Femur (tissue), 1 donor: ENCODE results near the gene SRSF4.

ENCODE experiments used
- DNase-seq: peaks from one replicate; pipeline ENCODE4 v3.0.0-alpha.2; 2017

The SRSF4 gene

GRCh38 chr1:29200906-29201594 lies 19.4 kb upstream of the SRSF4 start:
- DNase-seq: no peak

GRCh38 chr1:29197993-29198392 lies 16.3 kb upstream of the SRSF4 start:
- DNase-seq: no peak

DNA sequence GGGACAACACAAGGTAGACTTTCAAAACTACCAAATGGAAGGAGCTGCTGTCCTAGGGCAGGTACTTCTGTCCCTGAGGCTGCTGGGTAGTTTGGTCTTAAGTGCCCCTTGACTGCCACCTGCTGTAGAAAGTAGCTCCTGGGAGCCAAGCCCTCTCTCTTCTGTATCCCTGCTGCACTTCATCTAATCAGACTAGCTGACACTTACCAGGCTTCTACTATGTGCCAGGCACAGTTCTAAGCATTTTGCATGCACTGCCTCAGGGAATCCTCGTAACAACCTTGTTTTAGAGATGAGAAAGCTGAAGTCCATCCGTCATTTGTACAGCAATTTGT lies 15.9 kb upstream of the SRSF4 start:
- DNase-seq: no peak

- no peak for DNase-seq
These were observed 15.3 kb upstream of the SRSF4 start for GRCh38 chr1:29196863-29197589.

GRCh38 chr1:29195881-29196291 lies 14.2 kb upstream of the SRSF4 start:
- DNase-seq: no peak

DNA sequence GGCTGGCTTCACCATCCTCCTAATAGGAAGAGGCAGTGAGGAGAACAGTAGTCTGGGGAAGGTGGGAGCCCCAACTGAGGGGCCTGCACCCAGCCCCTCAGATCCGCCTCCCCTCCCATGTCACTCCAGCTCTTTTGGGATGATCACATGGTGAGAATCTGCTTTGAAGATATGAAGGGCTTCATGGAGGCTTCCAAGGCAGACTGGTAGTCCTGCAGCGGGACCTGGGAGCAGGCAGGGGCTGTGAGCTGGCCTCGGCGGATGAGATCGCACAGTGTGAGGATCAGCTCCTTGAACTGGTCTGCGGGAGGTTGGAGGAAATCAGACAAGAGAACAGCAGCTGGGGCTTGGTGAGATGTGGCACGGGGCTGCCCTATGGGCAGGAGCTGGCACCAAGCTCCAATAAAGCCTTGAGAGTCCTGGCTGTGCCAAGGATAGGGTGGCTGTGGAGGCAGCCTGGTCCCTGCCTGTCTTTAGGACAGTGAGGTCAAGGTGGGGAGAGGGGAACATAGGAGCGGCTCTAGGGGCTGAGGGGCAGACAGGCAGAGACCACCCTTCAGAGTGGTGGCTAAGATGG lies 12.3 kb upstream of the SRSF4 start:
- no peak for DNase-seq

DNA sequence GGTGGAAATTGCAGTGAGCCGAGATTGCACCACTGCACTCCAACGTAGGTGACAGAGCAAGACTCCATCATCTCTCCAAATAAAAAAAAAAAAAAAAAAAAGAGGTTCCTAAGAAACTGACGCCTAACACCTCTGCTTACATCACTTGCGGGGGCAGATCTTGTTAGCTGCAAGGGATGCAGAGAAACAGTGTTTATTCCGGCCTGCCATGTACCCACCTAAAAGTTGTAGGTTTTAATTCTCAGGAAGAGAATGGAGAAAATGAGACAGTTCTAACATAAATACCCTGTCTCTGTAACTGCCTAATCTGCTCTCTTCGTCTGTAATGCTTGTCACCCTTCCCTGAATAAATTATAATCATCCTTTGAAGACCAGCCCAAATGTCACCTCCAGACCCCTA lies 9.0 kb upstream of the SRSF4 start:
- no peak for DNase-seq

GRCh38 chr1:29186707-29187106 lies 5.0 kb upstream of the SRSF4 start:
- no peak for DNase-seq

GRCh38 chr1:29186252-29186651 lies 4.6 kb upstream of the SRSF4 start:
- DNase-seq: no peak

DNA sequence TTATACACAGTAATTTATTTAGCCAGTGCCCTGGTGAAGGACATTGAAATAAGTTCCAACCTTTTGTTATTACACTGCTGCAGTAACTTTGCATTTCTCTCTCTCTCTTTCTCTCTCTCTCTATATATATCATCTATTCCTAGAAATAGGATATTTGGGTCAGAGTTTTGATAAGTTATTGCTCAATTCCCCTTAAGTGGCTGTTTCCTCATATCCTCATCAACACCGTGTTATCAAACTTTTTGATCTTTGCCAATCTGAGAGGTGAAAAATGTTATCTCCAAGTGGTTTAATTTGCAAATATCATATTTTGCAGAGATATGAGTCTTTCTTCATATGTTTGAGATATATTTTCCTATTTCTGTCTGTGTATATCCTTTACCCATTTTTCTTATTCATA lies 1.6 kb upstream of the SRSF4 start:
- DNase-seq: no peak

- DNase-seq: no peak
These were observed 945 bp downstream of the SRSF4 start for GRCh38 chr1:29180497-29181412.

DNA sequence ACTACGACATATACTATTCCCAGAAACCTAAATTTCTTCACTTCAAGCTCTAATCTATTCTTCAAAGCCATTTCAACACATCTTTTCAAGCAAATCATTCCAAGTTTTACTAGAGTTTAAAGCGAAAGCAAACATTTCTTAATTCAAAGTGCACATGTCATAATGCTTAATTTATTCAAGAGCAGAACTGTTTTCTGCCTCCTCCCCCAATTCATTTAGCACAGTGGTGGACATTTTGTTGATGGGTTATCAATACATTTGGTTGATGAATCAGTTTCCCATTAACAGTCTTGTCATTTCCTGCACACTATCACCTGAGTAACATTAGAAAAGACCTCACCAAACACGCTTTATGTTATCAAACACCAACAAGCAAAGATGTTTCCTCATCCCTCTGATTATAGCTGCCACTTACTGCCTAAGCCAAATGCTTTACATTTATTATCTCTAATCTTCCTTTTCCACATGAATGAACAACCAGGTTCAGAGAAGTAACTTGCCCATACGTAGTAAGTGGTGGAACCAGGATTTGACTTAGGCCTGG lies 2.0 kb downstream of the SRSF4 start:
- no peak for DNase-seq

- DNase-seq: no peak
These were observed 4.5 kb downstream of the SRSF4 start for GRCh38 chr1:29177022-29177705.

DNA sequence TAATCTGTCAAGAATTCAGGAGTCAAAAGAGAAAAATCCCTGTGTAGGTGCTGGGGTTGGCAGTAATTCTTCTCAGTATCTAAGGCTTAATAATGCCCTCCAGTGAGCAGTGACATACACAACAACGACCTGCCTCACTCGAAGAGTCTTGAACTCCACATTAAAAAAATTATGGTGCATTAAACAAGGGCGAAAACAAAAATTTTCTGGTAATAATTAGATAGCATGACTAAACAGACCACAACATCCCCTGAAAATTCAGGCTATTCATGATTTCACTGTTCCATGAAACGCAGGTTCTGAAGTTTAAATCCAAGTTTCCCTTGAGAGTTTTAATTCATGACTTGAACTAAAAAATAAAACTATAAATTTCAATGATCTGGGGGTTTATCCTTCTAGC lies 5.1 kb downstream of the SRSF4 start:
- DNase-seq: no peak

DNA sequence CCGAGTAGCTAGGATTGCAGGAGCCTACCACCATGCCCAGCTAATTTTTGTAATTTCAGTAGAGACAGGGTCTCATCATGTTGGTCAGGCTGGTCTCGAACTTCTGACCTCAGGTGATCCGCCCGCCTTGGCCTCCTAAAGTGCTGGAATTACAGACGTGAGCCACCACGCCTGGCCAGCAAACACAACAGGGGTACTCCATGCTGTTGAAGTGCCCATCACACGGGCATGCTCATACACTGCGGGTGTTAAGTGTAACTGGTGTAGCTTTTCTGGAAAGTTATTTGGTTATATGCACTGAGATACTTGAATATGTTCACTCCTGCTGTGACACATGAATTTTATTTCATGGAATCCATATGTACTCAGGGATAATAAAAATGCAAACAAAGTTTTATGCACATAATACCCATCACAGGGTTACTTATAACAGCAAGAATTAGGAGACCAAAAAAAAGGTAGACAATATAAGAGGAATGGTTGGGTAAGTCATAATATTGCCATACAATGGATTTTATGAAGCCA lies 9.2 kb downstream of the SRSF4 start:
- DNase-seq: no peak

- DNase-seq: no peak
These were observed 10.2 kb downstream of the SRSF4 start for GRCh38 chr1:29171521-29171920.

GRCh38 chr1:29171089-29171488 lies 10.6 kb downstream of the SRSF4 start:
- DNase-seq: no peak

- no peak for DNase-seq
These were observed 11.7 kb downstream of the SRSF4 start for GRCh38 chr1:29169976-29170375.

DNA sequence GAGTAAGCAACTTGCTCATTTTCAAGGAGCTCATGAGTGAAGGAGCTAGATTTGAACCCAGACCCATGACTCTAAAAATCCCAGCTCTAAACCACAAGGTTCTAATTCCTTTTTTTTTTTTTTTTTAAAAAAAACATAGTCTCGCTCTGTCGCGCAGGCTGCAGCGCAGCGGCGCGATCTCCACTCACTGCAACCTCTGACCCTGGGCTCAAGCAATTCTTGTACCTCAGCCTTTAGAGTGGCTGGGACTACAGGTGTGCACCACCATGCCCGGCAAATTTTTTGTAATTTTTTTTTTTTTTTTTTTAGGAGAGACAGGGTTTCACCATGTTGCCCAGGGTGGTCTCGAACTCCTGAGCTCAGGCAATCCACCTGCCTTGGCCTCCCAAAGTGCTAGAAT lies 13.8 kb downstream of the SRSF4 start:
- no peak for DNase-seq

DNA sequence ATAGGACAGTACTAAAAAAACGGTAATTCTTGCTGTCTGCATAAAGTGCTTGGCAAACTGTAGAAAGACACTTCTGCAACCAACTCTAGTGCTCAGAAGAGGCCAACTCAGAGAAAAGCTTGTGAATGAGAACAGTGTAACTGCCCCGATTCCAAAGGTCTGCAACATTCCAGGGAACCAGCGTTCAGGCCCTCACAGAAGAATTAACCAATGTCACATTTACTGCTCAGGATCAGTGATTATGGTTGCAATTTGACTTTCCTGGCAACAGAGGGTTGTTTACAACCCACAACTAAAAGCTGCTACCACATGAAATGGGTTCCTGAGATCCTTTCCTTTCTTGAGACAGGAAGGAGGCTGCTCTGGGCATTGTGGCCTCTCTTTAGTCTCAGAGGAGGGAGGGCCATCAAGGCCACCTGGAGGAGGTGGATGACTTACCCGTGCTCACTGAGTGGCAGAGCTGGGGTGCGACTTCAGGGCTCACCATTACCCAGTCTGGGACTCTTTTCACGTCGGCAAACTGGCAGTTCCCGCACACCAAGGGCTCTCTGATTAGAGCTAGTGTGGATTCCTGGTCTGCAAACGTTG lies 15.3 kb downstream of the SRSF4 start:
- no peak for DNase-seq

DNA sequence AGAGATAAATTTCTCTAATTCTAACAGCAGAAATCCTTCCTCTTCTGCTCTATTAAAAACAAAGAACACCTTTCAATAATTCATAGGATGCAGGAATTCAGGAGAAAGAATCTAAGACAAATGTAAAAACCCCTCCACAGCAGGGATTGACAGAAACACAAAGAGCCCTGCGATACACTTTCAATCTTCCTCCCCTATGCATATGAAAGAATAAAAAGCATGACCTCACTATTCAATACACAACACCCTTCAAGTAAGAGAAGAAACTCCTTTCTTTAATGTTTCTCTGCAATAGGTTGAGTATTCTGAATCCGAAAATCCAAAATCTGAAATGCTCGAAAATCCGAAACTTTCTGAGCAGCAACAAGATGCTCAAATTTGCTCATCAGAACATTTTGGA lies 17.1 kb downstream of the SRSF4 start:
- DNase-seq: no peak
